PFSK-1 (cell line): ENCODE results near the gene NOS1.

Experiments used
- POLR2AphosphoS5 ChIP-seq: IDR thresholded peaks from 2 replicates; pipeline ENCODE4 v1.6.1; 2012; ENCODE audit warnings: low read depth, mild to moderate bottlenecking, control low read depth, low read length, moderate library complexity
- SIN3A ChIP-seq: IDR thresholded peaks from 2 replicates; pipeline ENCODE4 v1.6.1; 2012; ENCODE audit warnings: mild to moderate bottlenecking, low read length, moderate library complexity, borderline replicate concordance; ENCODE audit not compliant: insufficient read depth
- TAF1 ChIP-seq: IDR thresholded peaks from 2 replicates; pipeline ENCODE4 v1.6.1; 2012; ENCODE audit warnings: low read length, control low read depth, borderline replicate concordance; ENCODE audit not compliant: insufficient read depth
- TF ChIP-seq, protein P1 (sequence below), 2 experiments: IDR thresholded peaks; 2 replicates each; pipeline versions ENCODE4 v1.6.1 to v1.8.0; 2011 to 2012; ENCODE audit warnings: low read depth in 2 of 2, low read length in 2 of 2, control low read depth in 1 of 2, inconsistent platforms in 1 of 2, mild to moderate bottlenecking in 1 of 2, moderate library complexity in 1 of 2; ENCODE audit not compliant: insufficient read depth in 1 of 2

DNA sequence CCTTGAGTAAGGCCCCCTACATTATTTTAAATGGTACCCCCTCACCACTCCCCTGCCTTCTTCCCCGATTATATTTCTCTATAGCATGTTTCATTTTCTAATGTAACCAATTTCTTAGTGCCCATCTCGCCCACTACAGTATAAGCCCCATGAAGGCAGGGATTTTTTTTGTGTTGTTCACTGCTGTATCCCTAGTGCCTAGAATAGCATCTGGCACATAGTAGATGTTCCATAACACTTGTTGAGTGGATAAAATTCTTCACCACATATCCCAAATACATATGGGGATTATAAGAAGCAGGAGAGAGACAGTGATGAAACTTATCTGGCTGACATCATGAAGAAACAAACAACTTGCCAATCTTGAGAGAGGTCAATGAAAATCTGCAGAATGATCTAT is 182.7 kb downstream of the NOS1 start:
- TF ChIP-seq, protein P1, sequence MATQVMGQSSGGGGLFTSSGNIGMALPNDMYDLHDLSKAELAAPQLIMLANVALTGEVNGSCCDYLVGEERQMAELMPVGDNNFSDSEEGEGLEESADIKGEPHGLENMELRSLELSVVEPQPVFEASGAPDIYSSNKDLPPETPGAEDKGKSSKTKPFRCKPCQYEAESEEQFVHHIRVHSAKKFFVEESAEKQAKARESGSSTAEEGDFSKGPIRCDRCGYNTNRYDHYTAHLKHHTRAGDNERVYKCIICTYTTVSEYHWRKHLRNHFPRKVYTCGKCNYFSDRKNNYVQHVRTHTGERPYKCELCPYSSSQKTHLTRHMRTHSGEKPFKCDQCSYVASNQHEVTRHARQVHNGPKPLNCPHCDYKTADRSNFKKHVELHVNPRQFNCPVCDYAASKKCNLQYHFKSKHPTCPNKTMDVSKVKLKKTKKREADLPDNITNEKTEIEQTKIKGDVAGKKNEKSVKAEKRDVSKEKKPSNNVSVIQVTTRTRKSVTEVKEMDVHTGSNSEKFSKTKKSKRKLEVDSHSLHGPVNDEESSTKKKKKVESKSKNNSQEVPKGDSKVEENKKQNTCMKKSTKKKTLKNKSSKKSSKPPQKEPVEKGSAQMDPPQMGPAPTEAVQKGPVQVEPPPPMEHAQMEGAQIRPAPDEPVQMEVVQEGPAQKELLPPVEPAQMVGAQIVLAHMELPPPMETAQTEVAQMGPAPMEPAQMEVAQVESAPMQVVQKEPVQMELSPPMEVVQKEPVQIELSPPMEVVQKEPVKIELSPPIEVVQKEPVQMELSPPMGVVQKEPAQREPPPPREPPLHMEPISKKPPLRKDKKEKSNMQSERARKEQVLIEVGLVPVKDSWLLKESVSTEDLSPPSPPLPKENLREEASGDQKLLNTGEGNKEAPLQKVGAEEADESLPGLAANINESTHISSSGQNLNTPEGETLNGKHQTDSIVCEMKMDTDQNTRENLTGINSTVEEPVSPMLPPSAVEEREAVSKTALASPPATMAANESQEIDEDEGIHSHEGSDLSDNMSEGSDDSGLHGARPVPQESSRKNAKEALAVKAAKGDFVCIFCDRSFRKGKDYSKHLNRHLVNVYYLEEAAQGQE (IDR thresholded peaks at IDR 0.05; ENCODE audit: insufficient read depth in 1 of 2, low read depth in 2 of 2, low read length in 2 of 2), result no peak
- TF ChIP-seq POLR2AphosphoS5 (no peak), TAF1 (no peak), SIN3A (no peak)
